Peyer's patch (tissue), 4 donors: Measurements from ENCODE around the gene SCLT1. TPM values are rescaled to one million over a fixed set of nuclear protein-coding genes. Genes with fewer than 3 reads are reported as not detected.

Source experiments
- DNase-seq, 3 donors: peaks; one replicate each; pipeline ENCODE4 v3.0.0-alpha.2; 2017 to 2019
- H3K27ac ChIP-seq, 4 donors: fragments of 200-600 bp; sonication (generic); one replicate each; pipeline ENCODE4 v1.5.1; 2016 to 2019
- H3K27me3 ChIP-seq, 2 donors: fragments of 200-600 bp; sonication (generic); one replicate each; pipeline ENCODE4 v1.5.1; 2019
- H3K36me3 ChIP-seq, 3 donors: fragments of 200-600 bp; sonication (generic); one replicate each; pipeline ENCODE4 v1.5.1; 2016 to 2019
- H3K4me1 ChIP-seq, 4 donors: fragments of 200-600 bp; sonication (generic); one replicate each; pipeline ENCODE4 v1.5.1; 2016 to 2019
- H3K4me3 ChIP-seq, 4 donors: fragments of 200-600 bp; sonication (generic); 1 replicate in 3 of 4; 2 replicates in 1 of 4; pipeline ENCODE4 v1.5.1; 2016 to 2019; ENCODE audit warnings: mild to moderate bottlenecking in 1 of 4
- H3K9me3 ChIP-seq, 4 donors: fragments of 200-600 bp; sonication (generic); one replicate each; pipeline ENCODE4 v1.5.1; 2016 to 2019; ENCODE audit warnings: mild to moderate bottlenecking in 1 of 4
- CTCF ChIP-seq, 6 experiments: fragments of 450-650 bp in 4 of 6; fragments of 200-600 bp in 2 of 6; sonication (generic) in 1 of 6; IDR thresholded peaks; one replicate each; pipeline ENCODE4 v1.5.1; 2017 to 2019; ENCODE audit warnings: antibody characterized with exemption in 6 of 6, mild to moderate bottlenecking in 3 of 6, moderate library complexity in 1 of 6
- POLR2A ChIP-seq, 2 donors: fragments of 450-650 bp; IDR thresholded peaks; one replicate each; pipeline ENCODE4 v1.5.1; 2017; ENCODE audit warnings: antibody characterized with exemption in 2 of 2, mild to moderate bottlenecking in 2 of 2, moderate library complexity in 2 of 2
- total RNA-seq, 4 donors: library from RNA; depleted of rRNA; stranded (reverse); fragments of >200 nt; gene quantifications; one replicate each; pipeline ENCODE4 v1.1.0, GENCODE V29; 2016

Gene SCLT1
- total RNA-seq, 4 donors from 2014 or later: 13.0 to 34.7 (median 18.0) TPM

- TF ChIP-seq CTCF (IDR thresholded peaks at IDR 0.05) (no peak), POLR2A (IDR thresholded peaks at IDR 0.05) (no peak)
- DNase-seq: no peak
- Histone ChIP-seq H3K9me3 (no peaks in the 10 kb centered on the region), H3K36me3 (peaks cover 0 to 44% (median 0%) of the 10 kb centered on the region in 3 donors), H3K27ac (no peak overlapping the region), H3K4me1 (no peaks in the 10 kb centered on the region), H3K27me3 (no peaks in the 10 kb centered on the region), H3K4me3 (no peak overlapping the region)
Measured at GRCh38 chr4:128869776-128870509, 223.4 kb downstream of the SCLT1 start.

- H3K4me3 ChIP-seq: no peak overlapping the region
- H3K27ac ChIP-seq: no peak overlapping the region
- no peaks in the 10 kb centered on the region for H3K27me3 ChIP-seq
- no peak for DNase-seq
- H3K36me3 ChIP-seq: peaks cover 0 to 44% (median 0%) of the 10 kb centered on the region in 3 donors
- H3K4me1 ChIP-seq: no peaks in the 10 kb centered on the region
- no peaks in the 10 kb centered on the region for H3K9me3 ChIP-seq
- TF ChIP-seq POLR2A (IDR thresholded peaks at IDR 0.05) (no peak), CTCF (IDR thresholded peaks at IDR 0.05) (no peak)
Measured at GRCh38 chr4:128868758-128869157, 224.6 kb downstream of the SCLT1 start.

- Histone ChIP-seq H3K36me3 (peaks cover 0 to 44% (median 0%) of the 10 kb centered on the region in 3 donors), H3K27ac (no peak overlapping the region)
Measured at GRCh38 chr4:128866691-128867090, 226.6 kb downstream of the SCLT1 start.

GRCh38 chr4:128866269-128866668, 227.1 kb downstream of the SCLT1 start:
- TF ChIP-seq CTCF (IDR thresholded peaks at IDR 0.05): no peak
- TF ChIP-seq POLR2A (IDR thresholded peaks at IDR 0.05): no peak
- no peaks in the 10 kb centered on the region for H3K9me3 ChIP-seq
- H3K4me1 ChIP-seq: peaks cover 0 to 7% (median 3%) of the 10 kb centered on the region in 4 donors
- no peak for DNase-seq
- no peaks in the 10 kb centered on the region for H3K27me3 ChIP-seq
- no peak overlapping the region for H3K27ac ChIP-seq
- no peak overlapping the region for H3K4me3 ChIP-seq
- H3K36me3 ChIP-seq: peaks cover 0 to 44% (median 0%) of the 10 kb centered on the region in 3 donors

More at GRCh38 chr4:128866691-128867090, 226.6 kb downstream of the SCLT1 start:
- no peak for DNase-seq
- no peak overlapping the region for H3K4me3 ChIP-seq
- TF ChIP-seq CTCF (IDR thresholded peaks at IDR 0.05) (no peak), POLR2A (IDR thresholded peaks at IDR 0.05) (no peak)
- H3K9me3 ChIP-seq: no peaks in the 10 kb centered on the region
- peaks cover 0 to 6% (median 2%) of the 10 kb centered on the region in 4 donors for H3K4me1 ChIP-seq
- H3K27me3 ChIP-seq: no peaks in the 10 kb centered on the region

GRCh38 chr4:128865132-128865531, 228.2 kb downstream of the SCLT1 start:
- Histone ChIP-seq H3K4me3 (no peak overlapping the region), H3K27ac (no peak overlapping the region), H3K4me1 (peaks cover 0 to 7% (median 3%) of the 10 kb centered on the region in 4 donors), H3K36me3 (peaks cover 0 to 44% (median 0%) of the 10 kb centered on the region in 3 donors), H3K9me3 (no peaks in the 10 kb centered on the region), H3K27me3 (no peaks in the 10 kb centered on the region)
- no peak for DNase-seq
- TF ChIP-seq CTCF (IDR thresholded peaks at IDR 0.05): no peak
- no peak for TF ChIP-seq POLR2A (IDR thresholded peaks at IDR 0.05)
